IPS DF 19.7 (cell line): Measurements from ENCODE around the gene LRBA.
"Not testable (repeated sequence)": the region's sequence is repeated elsewhere in the genome, so short reads cannot be mapped to it uniquely, and the experiment has no call there.

Experiments
- DNase-seq: peaks from one replicate; pipeline ENCODE4 v3.0.0-alpha.2; 2013; ENCODE audit warnings: low read depth, low spot score

Gene LRBA

DNA sequence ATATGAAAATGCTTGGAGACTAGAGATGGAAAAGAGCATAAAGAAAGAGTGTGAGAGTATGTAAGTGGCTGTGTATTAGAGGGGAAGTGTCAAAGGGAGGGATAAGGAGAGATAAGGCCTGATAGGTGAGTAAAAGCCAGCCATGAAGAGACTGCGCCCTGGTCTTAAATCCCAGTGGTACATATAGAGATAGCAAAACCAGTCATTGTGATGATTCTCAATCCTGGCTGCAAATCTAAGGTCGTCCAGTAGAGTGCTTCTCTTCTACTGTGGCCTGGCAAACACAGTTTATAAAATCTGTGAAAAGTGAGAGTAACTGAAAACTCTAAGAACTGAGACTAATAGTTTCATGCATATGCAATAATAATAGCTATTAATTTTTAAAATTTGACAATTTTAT, 346.3 kb downstream of the LRBA start:
- DNase-seq, result no peak

DNA sequence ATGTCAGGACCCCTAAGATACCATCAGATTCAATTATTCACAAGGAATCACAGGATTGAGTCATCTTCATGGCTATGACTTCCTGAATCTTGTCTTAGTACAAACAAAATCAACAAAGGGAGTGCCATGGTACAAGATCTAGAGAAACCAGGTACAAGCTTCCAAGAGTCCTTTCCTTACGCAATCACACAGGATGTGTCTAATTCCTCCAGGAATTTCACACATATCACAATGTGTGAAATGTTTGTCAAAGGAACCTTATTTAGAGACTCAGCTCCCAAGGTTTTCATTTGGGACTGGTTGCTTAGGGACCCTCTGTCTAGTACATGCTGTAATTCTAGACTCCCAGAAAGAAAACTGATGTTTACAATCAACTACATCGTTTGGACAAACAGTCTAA, 350.1 kb downstream of the LRBA start:
- no peak for DNase-seq

GRCh38 chr4:150662686-150663085, 352.4 kb downstream of the LRBA start:
- no peak for DNase-seq

GRCh38 chr4:150661551-150661950, 353.5 kb downstream of the LRBA start:
- not testable (repeated sequence) for DNase-seq

GRCh38 chr4:150658258-150658657, 356.8 kb downstream of the LRBA start:
- not testable (repeated sequence) for DNase-seq

- DNase-seq, result no peak
Measured at GRCh38 chr4:150656891-150657290, 358.2 kb downstream of the LRBA start.

DNA sequence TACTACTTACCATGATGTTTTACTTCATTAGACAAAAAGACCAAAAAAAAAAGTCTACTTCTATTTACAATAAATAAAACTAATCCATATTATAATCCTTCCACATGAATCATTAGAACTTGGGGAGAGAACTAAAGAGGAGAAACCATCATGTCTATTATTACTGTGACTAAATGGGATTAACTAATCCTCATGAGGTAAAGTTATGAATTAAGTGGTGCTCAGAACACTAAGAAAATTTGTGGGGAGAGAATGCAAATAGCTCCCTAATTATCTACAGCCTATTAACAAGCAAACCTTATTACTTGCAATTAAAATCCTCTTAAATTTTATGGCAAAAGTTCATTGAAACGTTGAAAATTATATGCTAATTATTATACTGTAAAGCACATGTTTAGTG, 364.3 kb downstream of the LRBA start:
- no peak for DNase-seq

GRCh38 chr4:150648123-150648522, 367.0 kb downstream of the LRBA start:
- DNase-seq, result no peak

- DNase-seq, result no peak
Measured at GRCh38 chr4:150647008-150647407, 368.1 kb downstream of the LRBA start.

DNA sequence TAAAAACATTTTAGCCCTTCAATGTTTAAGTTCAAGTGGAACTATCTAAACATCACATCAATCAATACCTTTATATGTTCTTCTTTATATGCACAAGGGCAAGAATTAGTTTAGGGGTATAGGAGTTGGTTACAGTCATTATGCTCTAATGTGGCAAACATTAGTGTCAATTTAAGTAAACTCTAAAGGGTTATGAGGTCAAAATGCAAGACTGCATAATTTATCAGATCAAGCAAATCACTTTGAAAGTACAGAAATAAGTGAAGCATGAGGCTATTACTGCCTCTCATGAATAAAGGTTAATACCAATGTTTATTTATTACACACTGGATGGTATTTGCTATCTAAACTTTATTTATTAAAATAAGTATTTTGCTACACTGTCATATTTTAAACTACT, 373.5 kb downstream of the LRBA start:
- no peak for DNase-seq

DNA sequence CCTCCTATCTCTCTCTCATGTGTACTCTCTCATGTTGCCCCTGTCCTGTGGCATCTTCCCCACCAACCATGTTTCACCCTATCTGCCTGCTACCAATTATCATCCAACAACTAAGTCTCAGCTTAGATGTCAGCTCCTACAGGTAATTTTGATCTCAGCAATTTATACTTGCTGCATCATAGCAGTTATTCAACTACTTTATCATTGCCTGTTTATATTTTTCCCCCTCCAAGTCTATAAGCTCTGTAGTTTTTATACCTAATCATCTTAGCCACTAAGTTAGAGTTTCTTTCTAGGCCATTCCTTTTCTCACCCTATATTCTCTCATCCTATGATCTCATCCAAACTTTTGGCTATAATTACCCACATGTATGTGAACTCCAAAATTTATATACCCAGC, 382.4 kb downstream of the LRBA start:
- DNase-seq, result no peak

DNA sequence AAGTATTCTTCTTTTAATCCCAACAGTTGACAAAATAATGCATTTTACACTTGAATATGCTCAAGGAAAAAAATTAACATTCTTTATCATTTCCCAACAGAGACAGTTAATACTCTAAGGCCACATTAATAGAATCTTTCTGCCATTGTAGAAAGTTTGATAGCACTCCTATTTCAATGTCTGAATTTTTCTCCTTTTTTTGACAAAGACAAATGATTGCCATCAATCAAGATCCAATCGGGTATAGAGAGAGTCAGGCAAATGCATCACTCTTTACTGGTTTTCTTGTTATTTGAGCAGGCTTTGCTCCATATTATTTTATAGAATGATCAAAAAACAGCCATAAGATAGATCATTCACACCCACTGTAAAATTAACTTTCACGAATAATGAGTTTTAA, 387.0 kb downstream of the LRBA start:
- DNase-seq, result no peak

DNA sequence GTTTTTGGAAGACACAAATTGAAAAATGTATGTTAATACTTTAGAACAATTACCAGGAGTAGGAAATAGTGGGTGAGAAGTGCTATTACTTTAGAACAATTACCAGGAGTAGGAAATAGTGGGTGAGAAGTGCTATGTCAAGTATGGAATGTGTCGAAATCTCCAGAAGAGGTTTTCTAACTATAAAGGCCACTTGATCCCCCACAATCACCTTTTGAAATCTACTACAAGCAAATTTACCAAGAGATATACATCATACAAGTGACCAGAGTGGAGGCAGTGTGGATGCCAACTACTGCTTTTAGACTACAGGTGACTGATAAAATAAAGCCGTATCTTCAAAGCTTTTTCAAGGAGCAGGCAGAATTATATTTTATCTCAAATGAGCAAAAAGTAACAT, 390.1 kb downstream of the LRBA start:
- no peak for DNase-seq

DNA sequence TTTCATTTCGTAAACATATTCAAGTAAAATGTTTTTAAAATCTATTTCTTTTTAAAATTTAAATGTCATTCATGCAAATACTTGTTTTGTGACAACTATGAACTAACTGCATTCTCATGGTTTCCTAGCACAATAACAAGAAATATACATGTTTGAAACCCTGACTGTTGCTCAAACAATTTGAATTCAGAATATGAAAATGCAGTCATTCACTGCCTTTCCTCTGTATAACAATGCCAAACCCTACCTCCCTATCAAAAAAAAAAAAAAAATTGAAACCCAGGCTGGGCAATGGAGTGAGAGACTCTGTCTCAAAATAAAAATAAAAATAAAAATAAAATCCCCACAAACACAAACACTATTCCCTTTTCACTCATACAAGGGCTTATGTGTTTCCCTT, 391.0 kb downstream of the LRBA start:
- DNase-seq, result no peak

- no peak for DNase-seq
Measured at GRCh38 chr4:150619042-150619441, 396.0 kb downstream of the LRBA start.

- no peak for DNase-seq
Measured at GRCh38 chr4:150609131-150609530, 406.0 kb downstream of the LRBA start.

- no peak for DNase-seq
Measured at GRCh38 chr4:150600812-150601445, 414.2 kb downstream of the LRBA start.

- DNase-seq, result no peak
Measured at GRCh38 chr4:150599547-150599946, 415.5 kb downstream of the LRBA start.

GRCh38 chr4:150598909-150599308, 416.2 kb downstream of the LRBA start:
- DNase-seq, result no peak

DNA sequence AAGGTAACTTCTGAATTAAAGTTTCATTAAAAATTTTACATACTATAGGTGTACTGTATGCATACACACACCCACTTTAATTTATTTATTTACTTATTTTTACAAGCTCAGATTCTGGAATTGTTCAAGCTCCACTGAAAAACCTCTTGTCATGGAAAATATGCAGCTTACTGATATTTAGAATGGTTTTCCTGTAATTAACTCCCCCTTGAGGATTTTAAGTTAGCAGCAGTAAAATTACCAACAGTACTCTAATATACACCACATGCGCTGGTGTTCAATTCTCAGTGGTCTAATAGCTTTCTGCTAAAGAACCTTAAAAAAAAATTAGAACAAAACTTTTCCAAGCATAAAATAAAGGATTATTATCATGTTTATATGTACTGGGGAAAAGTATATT, 421.1 kb downstream of the LRBA start:
- no peak for DNase-seq

DNA sequence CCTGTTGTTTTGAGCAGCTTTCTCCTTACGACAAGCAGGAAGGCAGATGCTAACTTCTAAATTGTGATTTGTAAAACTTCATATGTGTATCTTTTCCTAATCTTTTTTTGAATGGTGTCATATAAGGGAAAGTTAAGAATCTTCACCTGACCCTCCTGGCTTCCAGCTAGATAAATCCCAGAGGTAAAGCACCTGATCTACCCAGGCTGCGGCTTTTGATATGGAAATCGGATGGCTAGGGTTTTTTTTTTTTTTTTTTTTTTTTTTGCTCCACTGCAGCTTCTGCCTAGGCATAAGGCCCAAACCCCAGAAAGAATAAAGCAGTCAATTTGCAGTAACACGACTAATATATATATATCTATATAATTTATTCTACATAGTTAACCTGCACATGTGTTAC, 423.2 kb downstream of the LRBA start:
- DNase-seq, result no peak

GRCh38 chr4:150591406-150591805, 423.7 kb downstream of the LRBA start:
- DNase-seq, result no peak

DNA sequence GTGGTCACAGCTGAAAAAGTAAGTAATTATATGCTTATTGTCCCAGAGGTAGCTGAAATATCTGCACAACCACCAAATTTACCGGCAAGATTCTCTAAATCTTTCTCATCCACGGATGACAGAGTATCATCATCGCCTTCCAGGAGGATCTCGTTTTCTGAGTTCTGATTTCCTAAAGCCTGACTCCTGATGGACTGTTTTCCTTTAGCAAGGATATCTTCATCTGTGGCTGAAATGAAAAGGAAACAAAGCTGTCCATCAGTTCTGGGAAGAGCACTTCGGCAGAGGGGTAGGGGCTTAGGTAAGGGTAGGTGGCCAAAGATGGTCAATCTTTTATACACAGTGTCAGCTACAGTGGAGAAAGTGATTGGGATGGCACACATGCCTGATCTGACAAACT, 424.5 kb downstream of the LRBA start:
- DNase-seq, result no peak

DNA sequence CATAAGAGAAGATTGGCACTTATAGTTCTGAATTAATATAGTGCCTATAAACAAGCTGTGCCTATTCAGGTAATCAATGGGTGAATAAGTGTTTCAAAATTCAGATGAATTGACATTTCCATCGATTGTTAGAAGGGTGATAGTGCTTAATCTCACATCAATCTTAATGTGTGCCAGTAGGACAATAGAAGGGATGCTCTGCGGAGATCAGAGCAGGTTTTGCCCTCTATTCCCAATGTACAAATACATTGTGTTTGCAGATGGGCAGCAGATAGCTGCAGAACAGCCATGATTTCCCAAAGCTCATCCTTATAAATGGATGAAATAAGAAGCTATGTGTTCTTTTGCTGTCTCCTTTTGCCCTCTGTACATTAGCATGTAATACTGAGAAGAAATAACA, 425.9 kb downstream of the LRBA start:
- no peak for DNase-seq
